ENCODE results near the gene NXPH1. TPM values are rescaled to one million over a fixed set of nuclear protein-coding genes. Genes with fewer than 3 reads are reported as not detected.

NXPH1 gene
- total and polyA plus RNA-seq, 9 of the 15 experiments (the other 6 are each of a cell fraction or from before 2014, with no cell fraction given), result 0.16 TPM; not detected in 8

GRCh38 chr7:8389593-8390261, 43.7 kb upstream of the NXPH1 start (continued):
- TF ChIP-seq SP1 (CRISPR knock-in tag; IDR thresholded peaks at IDR 0.05) (peak; percentile 62; the same call in 1 of the 2 replicates), E2F3 (CRISPR knock-in tag; IDR thresholded peaks at IDR 0.05) (no peak), ZNF274 (IDR thresholded peaks at IDR 0.05; ENCODE audit: borderline replicate concordance, low read depth, low read length) (no peak), NRF1 (conservative IDR thresholded peaks at IDR 0.05 in 1 of 2, IDR thresholded peaks at IDR 0.05 in 1 of 2) (peak in 1 of 2 experiments; percentile 50; a peak in 2 of 4 replicates)

- intact Hi-C loops (cut with micrococcal nuclease), result no loop called here
- Histone ChIP-seq H3K9me3 (replicated peaks; ENCODE audit: control insufficient read depth, insufficient read depth, low read depth, low read length) (no peaks in the 10 kb centered on the region), H3K4me3 (peak overlapping the region; percentile 10; the same call in 1 of the 2 replicates), H4K20me1 (replicated peaks; ENCODE audit: control insufficient read depth, insufficient read depth, low read length) (no peaks in the 10 kb centered on the region), H3K4me1 (replicated peaks in 1 of 2; ENCODE audit: control insufficient read depth in 2 of 2, insufficient read depth in 2 of 2, low read length in 2 of 2) (peaks cover 14 to 45% of the 10 kb centered on the region in 2 experiments), H3K27me3 (ENCODE audit: control insufficient read depth in 2 of 2, insufficient read depth in 2 of 2, low read length in 2 of 2) (no peaks in the 10 kb centered on the region), H2AFZ (ENCODE audit: low read depth, low read length) (peak overlapping the region; percentile 88), H3K36me3 (ENCODE audit: control insufficient read depth, insufficient read depth, low read length) (no peaks in the 10 kb centered on the region), H3K9ac (ENCODE audit: insufficient read depth in 1 of 2, low read depth in 2 of 2, low read length in 2 of 2) (peak overlapping the region in 1 of 2 experiments; percentile 8; a peak in 1 of 4 replicates), H3K79me2 (ENCODE audit: control insufficient read depth, insufficient read depth, low read length) (no peaks in the 10 kb centered on the region), H3K4me2 (ENCODE audit: insufficient read depth, low read length) (peak overlapping the region; percentile 72), H3K27ac (ENCODE audit: extremely low read depth, low read depth, low read length) (no peak overlapping the region), H3K9me1 (ENCODE audit: control insufficient read depth, insufficient read depth, low read length) (no peaks in the 10 kb centered on the region)
- ATAC-seq, result peak; percentile 5
- peak in 1 of 4 experiments; percentile 29 for DNase-seq (ENCODE audit: extremely low read depth in 1 of 4, low spot score in 3 of 4)
- FAIRE-seq, result no peak
- BruUV-seq (replicated peaks), result no TSS peak
- 11% methylated on average over 3 of the region's 3 CpGs for WGBS (ENCODE audit: insufficient coverage, low coverage, missing lambda C conversion rate)
- TF ChIP-seq FOXK2 (conservative IDR thresholded peaks at IDR 0.05 in 1 of 2, IDR thresholded peaks at IDR 0.05 in 1 of 2; ENCODE audit: low read depth in 2 of 2) (peak; percentile 67 to 74), ZNF407 (IDR thresholded peaks at IDR 0.05; ENCODE audit: low read depth) (0 out of 2 replicates have a peak, but pooled peaks have one; percentile 12), BRD4 (IDR thresholded peaks at IDR 0.05) (0 out of 2 replicates have a peak, but pooled peaks have one; percentile 17), ZKSCAN1 (IDR thresholded peaks at IDR 0.05; ENCODE audit: low read depth, low read length) (no peak), ETV1 (tag; conservative IDR thresholded peaks at IDR 0.05; ENCODE audit: low read depth) (0 out of 2 replicates have a peak, but pooled peaks have one; percentile 1), CBX8 (IDR thresholded peaks at IDR 0.05; ENCODE audit: borderline replicate concordance, extremely low read depth, low read depth, low read length, poor library complexity, severe bottlenecking) (no peak), FOXA3 (CRISPR knock-in tag; conservative IDR thresholded peaks at IDR 0.05 in 1 of 2, IDR thresholded peaks at IDR 0.05 in 1 of 2) (0 out of 4 replicates have a peak, but pooled peaks of 1 of the 2 experiments have one; percentile 12)
- in situ Hi-C loops (cut with MboI), result no loop called here
- ChIA-PET CTCF (ENCODE audit: low intra/inter-chr PET ratio) (no interaction called here), POLR2A (interaction anchor here (0.6 to 1.3 kb wide), 4 partner anchors 9 to 523 kb away, joined by 3 read pairs; no protein-coding TSS in a partner anchor)
These were observed 43.2 kb upstream of the NXPH1 start for GRCh38 chr7:8390262-8390626.
